SKM-1 (cell line): ENCODE data around the gene BCAR3.

Experiments used
- DNase-seq: peaks from one replicate; lab custom pipeline; 2025; ENCODE audit not compliant: unreplicated experiment; lab: John Stamatoyannopoulos, UW

BCAR3 gene

GRCh38 chr1:93641527-93641926 is 40.1 kb downstream of the BCAR3 start:
- DNase-seq: no peak

DNA sequence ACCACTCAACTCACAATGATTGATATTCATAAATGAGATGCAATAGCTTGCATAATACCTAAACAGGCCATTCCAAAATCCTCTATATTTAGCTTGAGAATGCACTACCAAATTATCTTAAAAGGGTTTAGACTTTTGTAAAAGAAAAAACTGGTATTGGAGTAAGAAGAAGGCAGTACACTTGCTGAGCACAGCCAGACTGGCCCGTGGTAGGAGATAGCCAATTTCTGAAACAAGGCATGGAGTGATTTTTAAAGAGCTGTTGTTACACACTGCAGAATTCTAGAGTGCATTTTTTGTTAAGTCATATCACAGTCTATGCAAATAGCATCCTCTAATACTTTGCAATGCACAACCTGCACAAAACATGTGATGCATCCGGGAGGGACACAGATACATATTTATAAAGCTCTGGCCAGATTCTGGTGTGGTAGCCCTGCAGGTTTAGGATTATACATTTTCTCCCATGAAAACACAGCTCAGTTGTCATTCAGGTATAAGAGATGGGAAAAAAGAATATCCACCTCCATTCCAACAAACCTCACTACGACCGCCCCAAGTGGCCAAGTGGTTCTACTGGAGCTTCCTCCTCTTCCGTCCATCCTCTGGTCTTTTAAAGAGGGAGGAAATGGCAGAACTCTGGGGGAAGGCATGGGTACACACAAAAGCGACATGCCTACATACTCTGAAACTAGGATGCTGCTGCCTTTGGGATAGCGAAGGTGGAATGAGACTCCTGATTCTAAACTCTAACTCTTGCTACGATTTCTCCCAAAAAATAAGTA is 40.8 kb downstream of the BCAR3 start:
- no peak for DNase-seq

DNA sequence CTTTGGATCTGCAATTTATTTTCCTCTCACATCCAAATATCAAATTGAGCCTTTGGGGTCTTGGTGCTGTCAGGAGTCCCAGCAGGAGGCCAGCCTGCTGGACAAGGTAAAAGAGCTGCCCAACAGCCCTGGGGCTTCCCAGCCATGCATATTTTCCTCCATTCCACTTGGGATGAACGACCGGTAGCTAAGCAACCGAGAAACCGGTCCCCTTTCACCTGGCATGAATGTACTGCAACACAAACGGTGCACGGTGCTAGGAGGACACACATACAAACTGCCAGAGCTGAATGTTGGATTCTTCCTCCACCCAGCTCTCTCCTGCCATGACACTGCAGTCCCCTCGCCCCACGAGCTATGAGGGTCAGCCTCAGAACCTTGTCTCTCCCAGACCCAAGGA is 42.7 kb downstream of the BCAR3 start:
- no peak for DNase-seq

GRCh38 chr1:93638307-93638847 is 43.3 kb downstream of the BCAR3 start:
- DNase-seq: no peak

DNA sequence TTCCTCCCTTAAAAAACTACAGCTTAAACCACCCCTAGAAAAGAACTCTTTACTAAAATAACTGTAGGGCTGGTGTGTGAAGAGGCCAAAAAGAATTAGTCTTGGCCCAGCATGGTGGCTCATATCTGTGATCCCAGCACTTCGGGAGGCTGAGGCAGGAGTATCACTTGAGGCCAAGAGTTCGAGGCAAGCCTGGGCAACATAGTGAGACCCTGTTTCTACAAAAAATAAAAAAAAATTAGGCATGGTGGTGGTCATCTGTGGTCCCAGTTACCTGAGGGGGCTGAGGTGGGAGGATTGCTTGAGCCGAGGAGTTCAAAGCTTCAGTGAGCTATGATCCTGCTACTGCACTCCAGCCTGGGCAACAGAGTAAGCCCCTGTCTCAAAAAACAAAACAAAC is 44.9 kb downstream of the BCAR3 start:
- no peak for DNase-seq

DNA sequence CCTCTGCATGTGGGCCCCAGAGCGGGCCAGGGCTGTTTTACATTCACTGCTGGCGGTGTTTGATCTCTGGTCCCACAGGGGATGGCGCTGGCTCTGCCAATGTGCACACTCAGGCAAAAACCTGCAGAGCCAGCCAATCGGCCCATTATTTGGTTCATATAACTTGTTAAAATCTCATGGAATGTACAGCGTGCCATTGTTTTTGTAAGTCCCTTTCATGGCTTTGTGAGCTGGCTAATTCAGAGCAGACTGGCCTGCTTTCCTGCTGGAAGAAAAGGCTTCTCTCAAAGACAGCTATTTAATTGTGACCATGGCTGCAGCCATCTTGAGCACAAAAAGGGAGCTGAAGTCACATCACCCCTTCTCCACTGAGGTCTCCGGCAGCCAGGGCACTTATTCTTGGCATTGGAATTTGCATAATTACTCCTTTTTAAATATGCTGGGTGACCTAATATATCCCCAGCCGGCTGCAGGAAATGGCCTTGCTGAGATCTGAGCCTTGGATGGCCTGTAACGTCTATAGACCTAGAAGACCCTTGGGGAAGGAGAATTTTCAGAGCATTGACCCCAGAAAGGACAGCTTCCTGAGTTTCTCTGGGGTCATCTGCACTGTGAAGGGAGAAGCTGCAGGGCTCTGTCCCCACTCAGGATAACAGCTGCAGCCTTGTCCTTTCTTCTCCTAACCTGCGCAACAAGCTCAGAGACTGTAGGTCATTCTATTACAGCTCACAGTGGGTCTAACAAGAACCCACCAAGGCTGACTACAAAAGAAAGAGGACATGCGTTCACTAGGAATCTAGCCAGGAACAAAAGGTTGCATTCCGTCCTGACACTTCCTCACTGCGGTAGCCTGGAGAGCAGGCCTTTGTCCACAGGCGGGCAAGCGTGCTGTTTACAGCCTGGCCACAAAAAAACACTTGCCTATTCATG is 45.8 kb downstream of the BCAR3 start:
- DNase-seq: no peak

DNA sequence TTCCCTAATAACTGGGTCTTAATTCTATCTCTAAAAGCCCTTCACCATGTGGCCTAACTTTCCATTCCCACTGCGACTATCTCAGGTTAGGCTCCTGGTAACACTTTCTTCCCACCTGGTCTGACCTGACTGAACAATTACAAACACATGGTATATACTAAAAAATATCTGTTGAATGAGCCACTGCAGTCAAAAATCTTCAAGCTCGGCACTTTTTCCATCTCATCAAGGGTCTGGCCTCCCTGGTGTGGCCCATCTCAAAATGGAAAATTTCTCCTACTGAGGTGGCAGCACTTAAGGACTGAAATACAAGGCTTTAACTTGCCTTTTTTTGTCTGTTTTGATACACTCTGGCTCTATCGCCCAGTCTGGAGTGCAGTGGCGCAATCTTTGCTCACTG is 48.3 kb downstream of the BCAR3 start:
- DNase-seq: no peak

GRCh38 chr1:93631626-93632365 is 49.8 kb downstream of the BCAR3 start:
- DNase-seq: no peak

GRCh38 chr1:93630168-93630567 is 51.5 kb downstream of the BCAR3 start:
- no peak for DNase-seq

GRCh38 chr1:93629101-93630059 is 52.3 kb downstream of the BCAR3 start:
- DNase-seq: peak; percentile 67

GRCh38 chr1:93628681-93629080 is 53.0 kb downstream of the BCAR3 start:
- DNase-seq: no peak

DNA sequence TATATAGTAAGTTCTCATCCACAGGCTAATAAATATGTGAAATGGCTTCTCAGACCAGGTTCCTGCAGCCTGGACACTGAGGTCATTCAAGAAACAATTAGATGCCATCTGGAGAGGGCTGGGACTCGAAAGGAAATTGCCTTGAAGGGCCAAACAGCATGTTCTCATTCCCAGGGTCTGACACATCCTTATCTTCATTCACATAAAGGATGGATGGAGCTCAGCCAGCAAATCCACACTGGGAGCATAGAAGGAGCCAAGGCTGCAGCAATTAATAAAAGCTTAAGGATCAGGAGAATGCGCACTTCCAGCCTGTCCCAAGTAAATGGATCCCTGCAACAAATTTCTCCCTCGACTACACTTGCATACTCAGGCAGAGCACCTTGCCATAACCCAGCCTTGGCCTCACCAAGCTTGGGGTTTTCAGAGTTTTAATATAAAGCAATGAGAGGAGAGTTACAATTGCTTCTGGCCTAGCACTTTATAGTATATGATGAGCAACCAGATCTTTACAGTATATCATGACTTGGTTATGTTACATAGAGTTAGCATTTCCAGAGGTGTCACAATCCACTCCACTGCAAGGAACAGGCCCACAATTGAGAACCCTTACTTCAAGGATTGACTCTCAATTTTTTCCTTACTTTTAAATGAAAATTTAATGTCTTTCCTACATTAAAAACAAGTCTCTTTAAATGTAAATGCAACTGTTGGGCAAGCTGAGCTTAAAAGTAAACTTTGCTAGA is 55.9 kb downstream of the BCAR3 start:
- no peak for DNase-seq

DNA sequence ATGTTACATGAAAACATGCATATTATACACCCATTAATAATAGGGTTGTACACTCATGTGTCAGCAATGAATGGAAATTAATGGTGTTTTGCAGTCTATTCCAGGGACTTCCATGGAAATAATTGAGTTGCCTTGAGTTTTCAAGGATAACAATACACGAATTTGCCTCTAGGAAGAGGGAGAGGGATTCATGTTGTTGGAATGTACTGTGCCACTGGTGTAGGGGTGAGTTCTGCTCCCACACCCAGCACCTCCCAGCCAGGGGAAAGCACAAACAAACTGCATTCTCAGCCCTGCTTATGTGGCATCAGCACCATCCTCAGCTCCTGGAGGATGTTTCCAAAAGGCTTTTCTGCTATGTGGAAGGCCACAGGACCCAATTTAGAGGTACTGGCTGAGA is 57.8 kb downstream of the BCAR3 start:
- DNase-seq: no peak

DNA sequence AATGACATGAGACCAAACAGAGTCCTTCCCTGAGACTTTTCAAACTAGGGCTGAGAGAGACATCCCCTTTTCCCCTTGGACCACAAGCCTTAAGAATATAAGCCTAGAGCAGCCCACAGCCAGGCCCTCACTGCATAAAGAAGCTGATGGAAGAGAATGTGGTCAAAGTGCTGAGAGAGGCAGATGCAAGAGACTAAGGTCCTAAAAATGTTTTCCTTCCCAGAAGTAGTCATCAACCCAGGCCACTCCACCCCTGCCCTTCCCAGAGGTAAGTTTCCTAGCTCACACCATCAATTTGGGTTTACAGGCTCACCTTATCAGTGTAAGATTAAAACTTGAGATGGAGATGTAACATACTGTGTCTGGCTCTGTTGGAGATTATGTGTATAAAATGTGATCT is 58.2 kb downstream of the BCAR3 start:
- DNase-seq: no peak

DNA sequence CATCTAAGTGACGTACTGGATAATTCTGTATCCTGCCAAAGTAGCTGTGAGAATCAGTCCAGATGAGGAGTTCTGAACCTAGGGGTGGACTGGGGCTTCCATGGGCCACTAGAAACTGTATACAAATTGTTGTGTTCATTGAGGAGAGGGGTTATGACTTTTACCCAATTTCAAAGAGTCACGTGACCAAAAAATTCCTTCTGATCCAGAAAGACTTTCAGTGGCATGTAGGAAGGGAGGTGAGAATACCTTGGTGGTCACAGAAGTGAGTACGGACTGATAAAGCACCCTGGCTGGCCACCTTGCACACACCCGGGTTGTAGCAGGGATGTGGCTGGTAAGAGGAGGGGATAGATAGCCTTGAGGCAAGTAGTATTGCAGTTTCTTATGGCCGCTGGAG is 60.4 kb downstream of the BCAR3 start:
- no peak for DNase-seq

- DNase-seq: no peak
These were observed 60.8 kb downstream of the BCAR3 start for GRCh38 chr1:93620841-93621210.

DNA sequence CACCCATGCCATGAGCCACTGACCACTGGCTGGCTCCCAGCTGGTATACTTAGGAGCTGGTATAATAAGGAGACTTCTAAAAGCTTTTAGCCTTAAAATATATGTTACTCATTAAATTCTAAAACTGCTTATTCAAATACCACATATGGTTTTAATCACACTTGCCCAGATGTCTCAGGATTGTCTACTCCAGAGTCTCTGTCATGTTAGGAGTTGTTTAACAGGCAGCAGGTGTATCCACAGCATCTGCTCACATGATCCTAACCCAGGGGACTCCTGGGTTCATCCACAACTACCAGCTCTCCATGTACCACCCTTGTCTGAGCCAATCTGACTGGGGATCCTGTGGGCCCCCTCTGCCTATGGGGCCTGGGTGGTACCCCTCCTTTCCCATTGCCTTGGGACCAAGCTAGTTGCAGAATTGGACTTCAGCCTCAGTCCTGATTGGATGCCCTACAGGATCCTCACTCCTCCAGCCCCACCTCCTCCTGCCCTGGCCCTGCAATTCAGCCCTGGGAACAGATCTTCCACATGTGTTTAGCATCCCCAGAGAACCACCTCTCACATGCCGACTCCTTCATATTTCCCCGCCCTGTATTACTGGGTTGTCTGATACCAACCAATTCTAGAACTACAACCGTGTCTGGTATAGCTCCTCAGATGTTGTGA is 61.3 kb downstream of the BCAR3 start:
- no peak for DNase-seq

DNA sequence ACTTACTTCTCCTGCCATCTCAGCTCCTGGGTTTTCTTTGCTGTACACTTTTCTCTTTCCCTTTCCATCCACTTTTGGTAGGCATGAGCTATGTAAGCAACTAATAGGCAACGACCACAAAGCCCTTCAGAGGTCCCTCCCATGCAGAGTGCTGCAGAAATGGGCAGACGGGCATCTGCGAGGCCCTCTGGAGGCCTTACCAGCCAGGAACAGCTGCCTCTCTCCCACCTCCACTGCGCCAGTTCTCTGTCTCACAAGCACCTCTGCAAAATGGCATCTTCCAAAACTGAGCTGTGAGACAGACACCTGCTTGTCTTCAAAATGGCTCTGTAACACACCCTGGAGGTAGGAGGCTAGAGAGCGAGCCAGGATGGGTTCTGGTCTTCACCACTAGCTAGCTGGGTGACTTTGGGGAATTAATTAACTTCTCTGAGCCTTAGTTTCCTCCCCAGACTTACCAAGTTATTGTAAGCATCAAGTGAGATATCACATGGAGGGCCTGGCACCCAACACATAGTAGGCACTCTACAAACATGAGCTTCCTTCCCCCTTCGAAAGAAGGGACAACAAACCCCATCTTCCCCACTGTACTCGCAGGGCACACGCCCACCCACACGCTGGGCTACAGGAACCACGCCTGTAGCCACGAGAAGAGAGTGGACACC is 62.0 kb downstream of the BCAR3 start:
- DNase-seq: no peak
